Activated naive CD8-positive, alpha-beta T cell treated with anti-CD3 and anti-CD28 coated beads, Interleukin-2, amount 50 U/mL, for 16 hours (primary cell): ENCODE measurements around the gene TNNT3.

Experiments
- DNase-seq: peaks from one replicate; pipeline ENCODE4 v3.0.0-alpha.2; 2020; ENCODE audit warnings: low read depth, low spot score

TNNT3 gene

DNA sequence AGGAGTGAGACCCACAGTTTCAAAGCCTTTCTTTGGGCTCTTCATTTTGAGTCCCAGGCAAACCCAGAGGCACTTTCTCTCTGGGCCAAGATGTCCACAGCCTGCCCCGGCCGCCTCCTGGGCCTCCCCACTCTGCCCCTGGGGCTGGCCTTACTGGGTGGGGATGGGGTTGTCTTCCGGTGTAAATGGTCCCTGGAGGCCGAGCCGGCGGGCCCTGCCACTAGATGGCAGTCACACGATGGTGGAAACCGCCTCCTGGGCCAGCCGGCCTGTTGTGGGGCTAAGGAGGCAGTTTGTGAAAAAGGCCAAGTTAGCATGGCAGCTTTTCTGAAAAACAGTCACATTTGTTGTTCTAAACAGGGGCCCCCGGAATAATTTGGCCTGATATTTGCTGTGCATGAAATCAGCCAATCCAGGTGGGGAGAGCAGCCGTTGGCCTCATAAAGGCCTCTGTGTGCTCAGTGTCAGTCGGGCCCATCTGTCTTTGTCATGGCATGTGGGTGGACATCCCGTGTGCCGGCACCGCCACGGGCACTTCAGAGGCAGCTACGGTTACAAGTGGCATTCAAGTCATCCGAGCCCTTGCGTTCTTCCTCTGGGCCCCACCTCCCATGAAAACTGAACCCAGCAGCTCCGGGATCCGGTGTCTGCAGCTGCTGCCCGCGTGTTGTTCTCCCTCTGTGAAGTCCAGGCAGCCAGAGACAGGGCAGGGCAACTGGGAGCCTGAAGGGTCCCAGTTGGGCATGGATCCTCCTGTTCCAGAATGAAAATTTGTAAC lies 34.2 kb downstream of the TNNT3 start:
- no peak for DNase-seq

DNA sequence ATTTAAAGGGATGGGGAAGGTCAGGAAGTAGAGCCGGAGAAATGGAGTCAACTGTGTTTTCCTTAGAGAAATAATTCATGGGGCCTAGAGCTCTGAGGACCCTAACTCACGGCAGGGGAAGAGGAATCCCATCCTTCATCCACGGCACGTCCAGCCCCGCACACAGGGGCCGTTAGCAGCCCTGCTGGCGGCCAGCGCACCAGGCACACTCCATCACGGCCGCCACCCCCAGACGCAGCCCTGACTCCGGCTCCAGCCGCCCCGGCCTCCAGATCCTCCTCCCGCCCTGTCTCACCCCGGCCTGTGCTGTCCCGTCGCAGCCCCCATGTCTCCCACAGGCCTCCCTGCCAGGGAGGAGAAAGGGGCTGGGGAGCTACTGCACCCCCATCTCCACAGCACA lies 38.9 kb downstream of the TNNT3 start:
- no peak for DNase-seq

DNA sequence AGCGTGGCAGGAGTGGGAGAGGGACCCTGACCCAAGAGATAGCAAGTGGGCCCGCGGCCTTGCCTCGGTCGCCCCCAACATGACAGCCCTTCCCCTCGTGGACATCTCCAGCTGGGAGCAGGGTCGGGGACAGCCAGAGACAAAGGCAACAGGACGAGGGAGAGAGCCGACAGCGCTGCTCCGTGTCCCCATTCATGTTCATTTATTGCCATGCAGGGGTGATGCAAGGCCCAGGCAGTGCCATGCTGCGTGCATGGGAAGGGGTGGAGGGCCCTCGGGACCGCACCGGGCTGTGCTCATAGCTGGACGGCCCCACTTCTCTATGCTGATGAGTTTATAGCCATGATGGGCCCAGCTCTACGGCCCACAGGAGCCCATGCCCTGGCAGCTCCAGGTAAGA lies 40.3 kb downstream of the TNNT3 start:
- no peak for DNase-seq

DNA sequence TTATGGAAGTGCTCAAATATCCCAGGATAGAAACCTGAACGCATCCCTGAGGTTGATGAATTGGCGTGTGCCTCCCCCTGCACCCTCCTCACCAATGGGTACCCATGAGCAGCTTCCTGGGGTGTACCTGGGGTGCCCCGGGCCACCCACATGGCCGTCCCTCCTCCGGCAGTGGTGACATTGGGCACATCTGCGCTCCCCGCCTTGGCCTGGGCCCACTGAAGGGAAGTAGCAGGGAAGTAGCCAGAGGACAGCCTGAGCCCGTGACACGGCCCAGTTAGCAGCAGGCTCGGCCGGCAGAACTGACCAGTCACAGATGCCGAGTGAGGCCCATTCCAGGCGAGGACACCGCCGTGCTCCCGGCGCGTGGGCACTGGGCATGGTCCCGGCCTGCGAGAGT lies 44.4 kb downstream of the TNNT3 start:
- DNase-seq, result no peak

DNA sequence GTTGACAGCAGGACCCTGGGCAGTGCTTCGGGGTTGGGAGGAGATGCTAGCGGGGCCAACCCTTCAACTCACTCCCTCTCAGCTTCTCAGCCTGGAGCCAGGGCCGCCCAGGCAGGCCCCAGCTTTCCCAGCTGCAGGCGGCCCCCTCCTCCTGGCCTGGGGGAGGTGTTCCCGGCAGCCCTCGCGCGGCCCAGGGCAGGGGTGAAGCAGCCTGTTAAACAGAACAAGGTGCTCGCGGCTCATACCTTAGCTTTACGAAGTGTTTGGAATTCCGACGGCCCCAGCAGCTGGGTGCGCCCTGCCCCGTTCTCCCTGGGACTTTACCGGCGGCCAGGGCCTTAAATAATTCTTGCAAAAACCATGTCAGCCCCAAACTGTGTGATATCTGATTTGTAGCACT lies 44.8 kb downstream of the TNNT3 start:
- DNase-seq, result no peak

DNA sequence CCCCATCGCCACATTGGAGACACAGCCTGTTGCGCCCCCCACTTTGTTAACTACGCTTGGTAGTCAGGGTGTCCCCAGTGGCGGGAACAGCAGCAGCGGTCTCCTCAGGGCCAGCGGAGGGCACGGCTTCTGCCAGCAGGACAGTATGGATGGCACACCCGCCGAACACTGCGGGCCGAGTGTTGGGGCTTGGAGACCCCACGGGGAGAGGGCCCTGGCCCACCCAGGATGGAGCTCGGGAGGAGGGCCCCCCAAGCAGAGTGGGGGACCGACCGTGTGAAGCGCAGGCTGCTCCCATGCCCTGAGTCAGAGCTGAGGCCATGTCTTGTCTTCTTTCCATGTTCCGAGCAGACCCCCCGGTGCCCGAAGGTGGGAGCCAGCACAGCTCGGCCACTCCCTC lies 45.5 kb downstream of the TNNT3 start:
- no peak for DNase-seq

DNA sequence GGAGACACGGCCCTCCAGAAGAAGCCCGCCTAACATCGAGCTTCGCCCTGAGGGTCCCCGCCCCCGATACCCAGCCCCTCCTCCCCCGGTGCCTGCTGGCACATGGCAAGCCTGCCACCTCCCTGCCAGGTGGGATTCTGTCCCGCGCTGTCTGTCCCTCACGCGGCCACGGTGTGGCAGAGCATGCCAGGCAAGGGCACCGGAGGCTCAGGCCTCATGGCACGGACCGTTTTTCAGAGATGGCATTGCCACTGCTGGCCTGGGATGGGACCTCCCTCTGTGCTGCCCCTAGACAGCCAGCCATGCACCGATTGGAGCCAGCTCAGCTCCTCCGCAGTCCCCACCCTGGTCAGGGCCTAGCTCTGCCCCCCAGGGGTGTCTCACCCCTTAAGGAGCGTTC lies 47.0 kb downstream of the TNNT3 start:
- DNase-seq, result no peak

DNA sequence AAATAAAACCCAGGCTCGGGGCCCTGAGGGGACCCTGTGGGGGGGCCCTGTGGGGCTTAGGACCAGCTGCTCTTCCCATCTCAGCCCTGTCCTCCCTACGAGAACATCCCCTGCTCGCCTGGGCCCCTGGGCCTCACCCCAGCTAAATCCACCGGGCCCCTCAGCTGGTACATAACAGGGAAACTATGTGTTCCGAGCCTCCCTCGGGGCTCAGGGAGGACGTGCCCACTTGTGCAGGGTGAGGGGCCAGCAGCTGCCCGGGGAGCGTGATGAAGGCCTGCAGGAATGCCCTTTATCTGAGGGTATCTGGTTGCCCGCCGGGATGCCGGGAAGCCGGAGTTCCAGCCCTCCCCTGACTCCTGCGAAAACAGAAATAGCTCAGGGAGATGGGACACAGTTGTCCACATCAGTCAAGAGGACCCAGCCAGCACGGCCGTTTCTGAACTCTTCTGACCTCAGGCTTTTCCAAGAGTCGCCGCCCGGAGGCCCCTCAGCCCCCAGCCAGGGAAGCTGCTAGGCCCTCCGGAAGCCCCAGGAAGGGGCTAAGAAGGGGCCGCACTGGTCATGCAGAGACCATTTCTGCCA lies 48.2 kb downstream of the TNNT3 start:
- DNase-seq, result no peak

DNA sequence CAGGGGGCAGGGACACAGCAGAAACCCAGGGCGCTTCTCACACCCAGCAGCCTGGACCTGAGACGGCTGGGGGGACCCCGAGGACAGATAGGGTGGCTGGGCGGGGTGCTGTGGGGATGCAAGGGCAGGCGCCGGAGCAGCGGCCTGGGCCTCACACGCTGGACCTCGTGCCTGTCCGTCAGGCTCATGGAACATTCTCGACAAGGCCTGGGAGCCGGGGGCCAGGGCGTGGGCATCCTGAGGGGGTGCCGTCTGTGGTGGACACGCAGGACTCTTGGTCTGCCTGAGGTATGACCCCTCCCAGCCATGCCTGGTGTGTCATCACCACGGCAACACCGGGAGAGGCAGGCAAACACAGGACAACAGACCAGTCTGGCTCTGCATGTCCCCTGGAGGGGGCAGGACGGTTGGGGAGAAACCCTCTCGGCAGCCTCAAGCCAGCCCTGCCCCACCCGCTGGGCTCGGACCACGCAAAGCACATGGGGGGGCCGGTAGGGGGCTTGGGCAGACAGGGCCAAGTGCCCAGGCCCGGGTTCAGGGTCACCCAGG lies 49.0 kb downstream of the TNNT3 start:
- DNase-seq, result no peak

DNA sequence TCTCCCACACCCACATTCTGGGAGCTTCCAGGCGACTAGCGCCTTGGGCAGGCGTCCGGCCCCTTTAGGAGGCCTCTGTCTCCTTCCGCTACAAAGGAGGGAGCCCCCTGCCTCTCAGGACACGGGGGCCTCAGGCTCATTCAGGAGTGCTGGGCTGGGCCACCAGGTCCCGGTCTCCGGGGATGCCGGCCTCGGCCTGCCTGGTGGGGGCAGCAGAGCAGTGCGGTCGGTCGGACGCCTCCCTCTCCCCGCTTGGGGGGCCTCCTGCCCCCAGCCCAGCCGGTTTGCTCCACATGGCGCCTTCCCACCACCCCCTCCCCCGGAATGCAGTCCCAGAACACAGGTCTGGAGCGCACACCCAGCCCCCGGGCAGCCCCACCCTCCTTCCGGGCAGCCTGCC lies 49.5 kb downstream of the TNNT3 start:
- no peak for DNase-seq

DNA sequence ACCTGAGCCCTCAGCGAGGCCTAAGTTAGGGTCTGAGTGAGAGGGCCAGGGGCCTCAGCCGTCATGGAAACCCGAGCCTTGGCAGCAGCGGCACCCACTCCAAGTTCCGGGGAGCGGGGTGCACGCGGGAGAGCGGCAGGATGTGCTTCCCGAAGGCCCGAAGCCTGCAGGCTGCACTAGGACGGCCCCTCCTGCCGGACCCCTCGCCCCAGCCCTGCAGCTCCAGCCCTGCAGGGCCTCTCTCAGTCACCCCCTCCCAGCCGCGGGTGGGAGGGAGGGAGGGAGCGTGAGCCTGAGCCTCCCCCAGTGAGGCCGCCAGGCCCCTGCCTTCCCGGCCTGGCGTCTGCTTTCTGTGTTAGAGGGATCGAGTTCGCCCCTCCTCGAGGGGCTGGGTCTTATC lies 50.3 kb downstream of the TNNT3 start:
- no peak for DNase-seq

DNA sequence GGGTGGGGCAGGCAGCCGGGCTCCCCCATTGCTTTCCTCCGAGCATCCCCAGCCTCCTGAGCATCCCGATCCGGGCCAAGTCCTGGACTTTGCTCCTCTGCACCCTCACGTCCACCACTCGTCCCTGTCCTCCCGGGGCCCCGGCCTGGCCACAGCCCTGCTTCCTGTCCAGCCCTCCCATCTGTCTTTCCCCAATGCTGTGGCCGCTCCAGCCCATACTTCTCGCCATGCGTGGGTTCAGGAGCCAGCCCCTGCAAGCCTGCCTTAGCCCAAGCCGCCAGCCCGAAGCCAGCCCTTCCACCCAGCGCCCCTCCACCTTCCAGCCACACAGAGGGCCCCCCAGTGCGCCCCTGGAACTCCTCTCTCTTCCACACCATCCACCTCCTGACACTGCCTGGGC lies 51.5 kb downstream of the TNNT3 start:
- DNase-seq, result no peak

DNA sequence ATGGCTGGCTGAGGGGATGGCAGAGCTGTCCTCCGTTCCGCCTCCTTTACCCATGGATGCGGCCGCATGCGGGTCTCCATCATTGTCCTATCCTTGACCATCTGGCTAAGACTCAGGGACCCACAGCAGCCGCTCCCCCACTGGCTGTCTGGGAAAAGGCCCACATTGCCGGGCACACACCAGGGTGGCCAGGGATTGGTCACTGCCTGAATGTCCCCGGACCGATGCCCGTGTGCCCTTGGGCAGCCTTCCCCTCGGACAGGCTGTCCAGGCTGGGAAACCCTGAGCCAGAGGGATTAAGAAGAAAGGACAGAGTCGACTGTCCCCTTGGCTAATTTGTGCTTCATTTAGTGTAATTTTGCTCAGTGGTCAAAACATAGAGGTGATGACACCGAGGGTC lies 55.7 kb downstream of the TNNT3 start:
- no peak for DNase-seq

DNA sequence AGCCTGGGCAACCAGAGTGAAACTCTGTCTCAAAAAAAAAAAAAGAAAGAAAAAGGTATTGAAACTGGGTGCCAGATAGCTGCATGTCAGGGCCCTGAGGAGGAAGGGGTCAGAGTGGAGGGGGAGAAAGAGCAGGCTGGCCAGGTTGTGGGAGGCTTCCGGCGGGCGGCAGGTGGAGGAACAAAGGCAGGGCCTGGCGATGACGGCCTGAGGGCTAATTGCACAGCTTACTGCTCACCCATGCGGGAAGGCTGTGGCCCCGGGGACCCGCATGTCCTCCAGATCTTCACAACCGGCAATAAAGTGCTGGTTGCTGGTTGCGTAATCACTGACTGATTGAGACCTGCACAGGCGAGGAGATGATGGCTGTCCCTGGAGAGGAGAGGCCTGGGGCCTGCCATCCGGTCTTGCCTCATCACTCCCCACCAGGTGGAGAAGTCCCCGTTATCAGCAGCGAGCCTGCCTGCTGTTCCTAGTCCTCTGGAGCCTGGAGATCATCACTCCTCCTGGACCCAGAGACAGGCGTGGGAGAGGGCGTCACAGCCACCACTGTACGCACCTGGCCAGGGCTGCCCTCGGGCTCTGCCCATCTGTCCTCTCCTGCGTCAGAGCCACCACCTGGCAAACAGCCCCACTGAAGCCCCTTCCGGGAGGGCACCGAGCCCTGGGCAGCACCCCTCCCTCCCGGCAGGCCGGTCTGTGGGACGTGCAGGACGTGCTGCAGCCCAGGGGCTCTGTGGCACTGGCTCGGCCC lies 59.4 kb downstream of the TNNT3 start:
- no peak for DNase-seq

DNA sequence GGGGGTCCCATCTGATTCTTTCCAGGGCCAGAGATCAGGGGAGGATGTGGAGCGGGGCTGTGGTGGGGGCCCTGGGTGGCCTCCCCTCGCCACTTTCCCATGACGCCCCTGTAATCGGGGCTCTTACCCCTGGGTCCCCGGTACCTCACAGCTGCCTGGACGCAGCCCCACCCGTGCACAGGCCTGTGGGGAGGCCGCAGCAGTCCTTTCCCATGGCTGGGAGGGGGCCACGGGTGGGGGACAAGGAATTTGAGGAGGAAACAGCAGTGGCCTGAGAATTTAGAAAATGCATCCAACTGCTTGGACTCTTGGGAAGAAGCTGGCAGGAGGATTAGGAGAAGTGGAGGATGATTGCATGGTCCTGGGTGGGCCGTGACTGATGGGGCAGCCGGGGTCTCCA lies 60.1 kb downstream of the TNNT3 start:
- DNase-seq, result no peak

DNA sequence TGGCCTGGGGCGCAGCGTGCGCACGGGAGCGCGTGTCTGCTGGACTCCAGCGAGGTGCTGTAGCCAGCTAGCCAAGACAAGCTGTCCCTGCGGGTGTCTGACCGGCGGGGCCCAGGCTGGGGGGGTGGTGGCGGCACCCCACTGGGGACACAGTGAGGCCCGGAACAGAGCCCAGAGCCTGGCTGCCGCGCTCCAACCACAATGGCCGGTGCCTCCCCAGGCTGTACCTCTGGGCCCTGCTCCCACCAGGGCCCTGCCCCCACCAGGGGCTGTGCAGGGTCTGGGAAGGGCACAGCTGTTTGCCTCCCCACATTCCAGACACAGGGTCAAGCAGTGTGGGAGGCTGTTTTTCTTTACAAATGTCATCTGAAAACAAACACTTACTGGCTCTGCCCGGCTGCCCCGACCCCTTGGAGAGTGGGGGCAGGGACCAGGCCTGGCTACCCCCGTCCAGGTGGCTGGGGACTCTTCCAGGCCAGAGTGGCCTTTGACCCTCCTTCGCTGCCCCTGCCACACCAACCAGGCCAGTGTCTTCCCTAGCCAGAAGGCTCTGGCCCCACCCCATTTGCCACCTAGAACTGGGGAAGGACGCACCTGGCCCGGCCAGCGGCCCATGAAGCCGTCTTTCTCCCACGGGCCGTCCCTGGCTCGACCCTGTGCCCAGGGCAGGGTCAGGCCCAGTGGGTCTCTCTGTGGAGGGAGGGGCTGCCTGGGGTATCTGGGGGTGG lies 63.5 kb downstream of the TNNT3 start:
- no peak for DNase-seq

DNA sequence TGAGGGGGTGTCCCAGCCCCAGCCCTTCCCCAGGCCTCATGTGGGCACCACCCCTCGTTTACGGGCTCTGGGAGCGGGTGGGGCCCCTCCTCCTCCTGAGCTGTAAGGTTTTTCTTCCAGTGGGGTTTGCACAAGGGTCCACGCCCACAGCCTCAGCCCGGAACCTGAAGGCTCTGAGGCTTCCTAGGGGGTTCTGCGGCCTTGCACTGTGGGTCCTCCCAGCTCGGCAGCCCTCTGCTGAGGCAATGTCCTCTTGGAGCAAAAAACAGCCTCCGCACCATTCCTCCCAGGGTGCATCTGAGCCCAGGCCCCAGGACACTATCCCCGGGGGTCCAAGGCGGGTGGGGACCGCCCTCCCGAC lies 64.1 kb downstream of the TNNT3 start:
- DNase-seq, result no peak

DNA sequence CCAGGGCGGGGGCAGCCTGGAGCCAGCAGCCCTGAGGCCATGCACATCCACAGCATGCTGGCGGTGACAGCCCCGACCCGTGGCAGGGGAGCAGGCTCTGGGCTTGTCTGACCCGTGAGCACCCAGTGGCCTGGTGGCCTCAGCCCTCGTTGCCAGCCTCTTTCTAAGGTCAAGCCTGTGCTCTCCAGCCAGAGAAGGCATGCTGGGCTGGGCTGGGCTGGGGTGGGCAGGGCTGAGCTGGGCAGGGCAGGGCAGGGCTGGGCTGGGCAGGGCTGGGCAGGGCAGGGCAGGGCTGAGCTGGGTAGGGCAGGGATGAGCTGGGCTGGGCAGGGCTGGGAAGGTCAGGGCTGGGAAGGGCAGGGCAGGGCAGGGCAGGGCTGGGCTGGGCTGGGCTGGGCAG lies 67.5 kb downstream of the TNNT3 start:
- DNase-seq, result no peak

DNA sequence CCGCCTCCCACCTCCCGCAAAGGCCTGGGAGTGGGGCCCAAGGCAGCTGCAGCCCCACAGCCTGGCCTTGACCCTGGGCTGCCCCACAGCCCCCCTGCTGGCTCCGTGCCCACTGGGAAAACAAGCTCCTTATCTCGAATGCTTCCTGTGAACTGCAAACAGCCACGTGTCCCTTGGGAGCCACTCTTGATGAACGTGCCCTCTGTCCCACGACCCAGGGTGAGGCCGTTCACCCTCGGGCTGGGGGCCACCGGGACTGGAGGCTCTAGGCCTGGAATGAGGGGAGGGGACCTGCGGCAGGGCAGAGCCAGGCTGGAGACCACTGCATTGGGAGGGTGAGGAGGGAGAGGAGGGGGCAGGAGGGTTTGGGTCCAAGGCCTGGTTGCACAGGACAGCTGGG lies 68.7 kb downstream of the TNNT3 start:
- no peak for DNase-seq
